GM12892 (cell line): Measurements from ENCODE around the gene APCS. TPM values are rescaled to one million over a fixed set of nuclear protein-coding genes. Genes with fewer than 3 reads are reported as not detected.

ENCODE experiments used
- DNase-seq: peaks from one replicate; pipeline ENCODE4 v3.0.0; 2011; ENCODE audit not compliant: insufficient read length
- FAIRE-seq: peaks from 2 replicates; lab custom pipeline; 2011; peaks lifted over from hg19 to GRCh38; lab: Jason Lieb, UNC
- POLR2A ChIP-seq: IDR thresholded peaks from 2 replicates; pipeline ENCODE4 v1.6.1; 2011; ENCODE audit warnings: low read depth, low read length, control low read depth
- POLR2AphosphoS5 ChIP-seq: IDR thresholded peaks from 2 replicates; pipeline ENCODE4 v1.6.1; 2011; ENCODE audit warnings: low read depth, low read length, control low read depth
- TAF1 ChIP-seq: IDR thresholded peaks from 2 replicates; pipeline ENCODE4 v1.6.1; 2011; ENCODE audit warnings: low read depth, mild to moderate bottlenecking, control low read depth, low read length, borderline replicate concordance
- polyA plus RNA-seq: library from polyadenylated mRNA; unstranded; fragments of >200 nt; gene quantifications from one replicate; pipeline ENCODE4 v1.2.1, GENCODE V29; 2012; ENCODE audit warnings: missing spikeins, inconsistent platforms; ENCODE audit not compliant: missing spikeins

APCS gene, protein sequence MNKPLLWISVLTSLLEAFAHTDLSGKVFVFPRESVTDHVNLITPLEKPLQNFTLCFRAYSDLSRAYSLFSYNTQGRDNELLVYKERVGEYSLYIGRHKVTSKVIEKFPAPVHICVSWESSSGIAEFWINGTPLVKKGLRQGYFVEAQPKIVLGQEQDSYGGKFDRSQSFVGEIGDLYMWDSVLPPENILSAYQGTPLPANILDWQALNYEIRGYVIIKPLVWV
- polyA plus RNA-seq = not detected

DNA sequence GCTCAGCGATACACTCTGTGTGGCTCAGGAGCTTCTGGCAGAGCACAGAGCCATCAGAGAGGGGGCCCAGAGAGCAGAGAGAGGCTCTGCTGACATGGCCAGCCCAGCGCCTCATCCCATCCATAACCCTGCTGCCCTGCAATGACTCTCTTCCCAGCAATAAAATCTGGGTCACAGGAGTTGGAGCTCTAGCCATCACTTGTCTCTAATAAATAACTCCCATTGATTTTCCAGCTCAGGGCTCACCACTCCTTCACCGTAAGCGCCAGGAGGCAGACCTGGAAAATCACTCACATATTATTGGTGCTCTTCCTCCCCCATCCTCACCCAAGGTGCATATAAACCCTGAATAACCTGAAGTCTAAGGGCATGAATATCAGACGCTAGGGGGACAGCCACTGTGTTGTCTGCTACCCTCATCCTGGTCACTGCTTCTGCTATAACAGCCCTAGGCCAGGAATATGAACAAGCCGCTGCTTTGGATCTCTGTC, at the start of gene APCS:
TSS of gene APCS (plus strand) at position 366 of the 491 bp plus-strand sequence. CDS start at position 462, 96 bp downstream.
- FAIRE-seq = no peak
- TF ChIP-seq POLR2AphosphoS5 = no peak
- TF ChIP-seq POLR2A = no peak
- no peak for TF ChIP-seq TAF1
- DNase-seq = no peak

- FAIRE-seq (no peak), DNase-seq (no peak)
- no peak for TF ChIP-seq POLR2A
- TF ChIP-seq POLR2AphosphoS5 = no peak
- no peak for TF ChIP-seq TAF1
These were observed 39.5 kb upstream of the APCS start for GRCh38 chr1:159548126-159548525.

- no peak for DNase-seq
- TF ChIP-seq POLR2A = no peak
- no peak for TF ChIP-seq TAF1
- no peak for TF ChIP-seq POLR2AphosphoS5
- no peak for FAIRE-seq
These were observed 33.4 kb upstream of the APCS start for GRCh38 chr1:159554261-159554660.

- DNase-seq (no peak), FAIRE-seq (no peak)
- no peak for TF ChIP-seq POLR2AphosphoS5
These were observed 32.9 kb upstream of the APCS start for GRCh38 chr1:159554696-159555095.

DNA sequence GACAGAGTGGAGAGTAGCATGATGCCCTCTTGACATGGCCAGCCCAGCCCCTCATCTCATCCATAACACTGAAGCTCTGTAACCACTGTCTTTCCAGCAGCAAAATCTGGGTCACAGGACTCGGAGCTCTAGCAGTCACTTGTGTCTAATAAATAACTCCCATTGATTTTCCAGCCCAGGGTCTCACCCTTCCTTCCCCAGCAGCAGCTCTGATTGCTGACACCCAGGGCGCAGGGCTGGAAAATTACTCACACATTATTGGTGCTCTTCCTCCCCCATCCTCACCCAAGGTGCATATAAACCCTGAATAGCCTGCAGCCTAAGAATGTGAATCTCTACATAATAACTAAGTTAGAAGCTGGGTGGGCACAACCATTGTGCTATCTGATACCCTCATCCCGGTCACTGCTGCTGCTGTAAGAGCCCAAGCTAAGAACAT, 30.7 kb upstream of the APCS start:
- no peak for DNase-seq
- TF ChIP-seq TAF1 (no peak), POLR2AphosphoS5 (no peak), POLR2A (no peak)
- no peak for FAIRE-seq

- DNase-seq (no peak), FAIRE-seq (no peak)
- TF ChIP-seq TAF1 (no peak), POLR2AphosphoS5 (no peak), POLR2A (no peak)
These were observed 27.0 kb upstream of the APCS start for GRCh38 chr1:159560599-159560998.

DNA sequence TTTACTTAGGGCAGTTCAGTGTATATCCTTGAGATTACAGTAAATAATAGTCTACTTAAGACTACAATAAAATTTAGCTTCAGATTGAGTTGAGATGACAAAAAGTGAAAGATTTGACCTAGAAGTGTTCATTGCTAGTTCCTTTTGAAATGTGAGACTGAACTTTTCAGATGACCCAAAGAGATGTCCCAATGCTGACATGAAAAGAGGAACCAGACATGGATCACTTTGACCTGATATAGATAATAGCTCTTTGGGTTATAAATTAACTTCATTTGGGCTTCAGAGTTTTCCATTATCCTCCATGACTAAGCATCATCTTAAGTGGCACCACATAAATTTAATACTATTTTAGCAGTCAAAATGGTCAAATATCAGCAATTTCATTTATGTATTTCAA, 26.1 kb upstream of the APCS start:
- no peak for TF ChIP-seq TAF1
- no peak for TF ChIP-seq POLR2A
- TF ChIP-seq POLR2AphosphoS5 = no peak
- FAIRE-seq (no peak), DNase-seq (no peak)

DNA sequence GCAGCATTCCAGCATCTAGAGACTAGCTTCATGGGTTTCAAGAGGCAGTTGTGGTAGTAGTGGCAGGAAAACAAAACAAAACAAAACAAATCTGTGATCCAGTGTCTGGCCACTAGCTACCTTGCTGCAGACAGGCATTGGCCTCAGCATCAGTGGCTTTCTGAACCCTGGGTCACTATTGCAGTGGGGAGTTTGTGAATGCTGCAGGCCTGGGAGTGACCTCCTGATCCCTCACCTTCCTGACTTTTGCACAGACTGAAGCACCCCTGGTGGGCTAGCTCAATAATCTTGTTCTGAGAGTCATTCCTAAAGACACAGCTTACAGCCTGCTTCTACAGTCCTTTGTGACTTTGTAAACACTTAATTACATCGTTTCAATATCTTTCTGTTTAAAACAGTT, 24.9 kb upstream of the APCS start:
- DNase-seq = no peak
- FAIRE-seq = no peak
- TF ChIP-seq POLR2AphosphoS5 (no peak), TAF1 (no peak), POLR2A (no peak)

DNA sequence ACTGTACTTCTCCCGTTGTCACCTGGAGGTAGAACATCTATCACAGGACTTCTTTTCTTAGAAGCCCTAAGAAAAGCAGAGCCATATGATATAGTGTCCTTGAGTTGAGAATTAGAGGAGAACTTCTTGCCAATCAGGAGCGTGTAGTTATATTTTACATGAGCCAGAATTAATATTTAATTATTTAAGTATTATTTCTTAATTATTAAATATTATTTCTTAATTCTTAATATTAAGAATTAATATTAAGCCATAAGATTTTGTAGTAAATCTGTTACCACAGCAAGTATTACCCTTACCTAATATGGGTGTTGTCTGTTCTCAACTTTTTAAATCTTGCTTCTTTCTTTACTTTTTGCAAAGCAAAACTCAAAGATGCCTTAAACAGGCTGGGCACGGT, 10.2 kb upstream of the APCS start:
- TF ChIP-seq POLR2AphosphoS5 = no peak
- no peak for TF ChIP-seq POLR2A
- no peak for TF ChIP-seq TAF1
- DNase-seq = no peak
- no peak for FAIRE-seq

GRCh38 chr1:159580340-159580739, 7.3 kb upstream of the APCS start:
- TF ChIP-seq POLR2A (no peak), POLR2AphosphoS5 (no peak), TAF1 (no peak)
- FAIRE-seq = no peak

DNA sequence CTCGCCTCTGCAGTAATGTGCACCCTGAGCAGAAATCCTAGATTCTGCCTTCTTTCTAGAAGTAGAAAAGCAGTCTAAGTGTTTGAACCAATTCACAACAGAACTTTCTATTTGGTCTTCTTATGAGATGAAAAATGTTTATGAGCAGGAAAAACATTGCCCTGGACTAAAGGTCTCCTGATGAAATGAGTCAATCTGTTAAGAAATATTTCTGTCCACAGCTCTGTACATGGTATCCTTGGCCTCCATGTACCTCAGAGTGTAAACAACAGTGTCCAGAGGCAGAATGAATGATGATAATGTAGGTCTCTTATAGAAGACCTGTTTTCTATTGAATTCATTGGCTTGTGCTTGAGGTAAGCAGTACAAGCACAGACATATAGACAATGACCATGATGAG, 6.2 kb upstream of the APCS start:
- DNase-seq (no peak), FAIRE-seq (no peak)
- TF ChIP-seq POLR2A (no peak), TAF1 (no peak), POLR2AphosphoS5 (no peak)

More at GRCh38 chr1:159580340-159580739, 7.3 kb upstream of the APCS start:
- no peak for DNase-seq

- FAIRE-seq = no peak
- TF ChIP-seq POLR2AphosphoS5 = no peak
- TF ChIP-seq TAF1 = no peak
- TF ChIP-seq POLR2A = no peak
- no peak for DNase-seq
These were observed 3.1 kb upstream of the APCS start for GRCh38 chr1:159584536-159584935.
